Measurements from ENCODE around the gene COL8A1.

COL8A1 gene

DNA sequence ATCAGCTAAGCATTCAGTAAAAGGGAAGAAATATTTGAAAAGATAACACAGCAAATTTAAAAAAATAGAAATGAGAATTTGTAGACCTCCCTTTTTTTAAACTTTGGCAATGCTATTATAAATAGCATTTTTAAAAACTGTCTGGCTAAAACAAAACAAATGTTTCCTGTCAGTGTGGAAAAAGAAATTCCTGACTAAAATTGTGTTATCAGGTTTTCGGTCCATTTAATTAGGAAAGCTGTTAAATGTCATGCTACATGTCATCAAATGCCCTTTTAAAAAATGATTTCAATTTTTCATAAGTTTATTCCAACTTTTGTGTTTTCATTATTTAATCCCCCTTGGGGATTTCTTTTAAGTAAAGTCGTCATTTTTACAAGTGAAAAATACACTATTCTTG lies 29.6 kb downstream of the COL8A1 start:
- H3K4me1 ChIP-seq (ENCODE audit: low read length): peaks cover 10% of the 10 kb centered on the region
- H3K4me3 ChIP-seq (ENCODE audit: low read length): no peak overlapping the region
- no peak overlapping the region for H3K4me2 ChIP-seq (ENCODE audit: low read length)
- H4K20me1 ChIP-seq (ENCODE audit: insufficient read depth, low read length): no peaks in the 10 kb centered on the region
- no peaks in the 10 kb centered on the region for H3K27me3 ChIP-seq (ENCODE audit: low read depth, low read length)
- no peak overlapping the region for H2AFZ ChIP-seq (ENCODE audit: low read depth, low read length)
- H3K27ac ChIP-seq (ENCODE audit: low read length): no peak overlapping the region
- H3K36me3 ChIP-seq (replicated peaks; ENCODE audit: low read depth, low read length): no peaks in the 10 kb centered on the region
- no peak overlapping the region for H3K9ac ChIP-seq (ENCODE audit: low read length)
- H3K79me2 ChIP-seq (ENCODE audit: low read length): no peaks in the 10 kb centered on the region
- no peak for TF ChIP-seq EZH2phosphoT487 (IDR thresholded peaks at IDR 0.05; ENCODE audit: low read depth)
- TF ChIP-seq, protein P1, sequence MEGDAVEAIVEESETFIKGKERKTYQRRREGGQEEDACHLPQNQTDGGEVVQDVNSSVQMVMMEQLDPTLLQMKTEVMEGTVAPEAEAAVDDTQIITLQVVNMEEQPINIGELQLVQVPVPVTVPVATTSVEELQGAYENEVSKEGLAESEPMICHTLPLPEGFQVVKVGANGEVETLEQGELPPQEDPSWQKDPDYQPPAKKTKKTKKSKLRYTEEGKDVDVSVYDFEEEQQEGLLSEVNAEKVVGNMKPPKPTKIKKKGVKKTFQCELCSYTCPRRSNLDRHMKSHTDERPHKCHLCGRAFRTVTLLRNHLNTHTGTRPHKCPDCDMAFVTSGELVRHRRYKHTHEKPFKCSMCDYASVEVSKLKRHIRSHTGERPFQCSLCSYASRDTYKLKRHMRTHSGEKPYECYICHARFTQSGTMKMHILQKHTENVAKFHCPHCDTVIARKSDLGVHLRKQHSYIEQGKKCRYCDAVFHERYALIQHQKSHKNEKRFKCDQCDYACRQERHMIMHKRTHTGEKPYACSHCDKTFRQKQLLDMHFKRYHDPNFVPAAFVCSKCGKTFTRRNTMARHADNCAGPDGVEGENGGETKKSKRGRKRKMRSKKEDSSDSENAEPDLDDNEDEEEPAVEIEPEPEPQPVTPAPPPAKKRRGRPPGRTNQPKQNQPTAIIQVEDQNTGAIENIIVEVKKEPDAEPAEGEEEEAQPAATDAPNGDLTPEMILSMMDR (IDR thresholded peaks at IDR 0.05; ENCODE audit: low read depth, low read length): no peak
- H3K9me3 ChIP-seq (ENCODE audit: insufficient read depth, low read length): no peaks in the 10 kb centered on the region

DNA sequence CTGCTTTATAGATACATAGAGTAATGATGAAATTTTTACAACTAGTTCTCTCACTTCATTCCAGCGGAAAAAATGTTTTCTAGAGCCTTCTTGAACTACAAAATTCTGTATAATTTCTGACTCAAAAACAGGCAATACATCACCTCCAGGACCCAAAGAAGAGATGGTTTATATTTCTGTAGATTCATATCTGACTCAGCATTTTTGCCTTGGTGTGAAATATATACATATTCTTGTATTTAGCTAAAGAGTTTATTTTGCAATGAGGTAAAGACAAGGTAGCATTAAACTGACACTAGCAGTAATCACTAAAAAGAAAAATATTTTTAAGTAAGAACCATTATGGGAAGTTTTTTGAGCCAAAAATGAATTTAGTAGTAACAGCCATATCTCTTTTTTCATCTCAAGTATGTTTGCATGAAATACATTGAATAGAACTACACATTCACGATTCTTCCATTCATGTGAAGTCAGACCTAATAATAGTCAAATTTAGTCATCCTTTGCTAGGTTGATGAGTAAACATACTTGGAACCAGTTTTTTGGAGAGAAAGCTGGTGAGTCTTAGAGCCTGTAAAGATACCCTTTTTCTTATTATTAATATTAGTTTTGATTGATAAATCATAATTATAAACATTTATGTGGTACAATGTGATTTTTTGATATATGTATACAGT lies 31.6 kb downstream of the COL8A1 start:
- TF ChIP-seq, protein P1 (IDR thresholded peaks at IDR 0.05; ENCODE audit: low read depth, low read length): no peak
- TF ChIP-seq EZH2phosphoT487 (IDR thresholded peaks at IDR 0.05; ENCODE audit: low read depth): no peak
- no peak overlapping the region for H3K4me2 ChIP-seq (ENCODE audit: low read length)
- no peak overlapping the region for H3K4me3 ChIP-seq (ENCODE audit: low read length)
- H3K4me1 ChIP-seq (ENCODE audit: low read length): peaks cover 10% of the 10 kb centered on the region
- H4K20me1 ChIP-seq (ENCODE audit: insufficient read depth, low read length): no peaks in the 10 kb centered on the region
- H3K36me3 ChIP-seq (replicated peaks; ENCODE audit: low read depth, low read length): no peaks in the 10 kb centered on the region
- H3K79me2 ChIP-seq (ENCODE audit: low read length): no peaks in the 10 kb centered on the region
- no peak overlapping the region for H2AFZ ChIP-seq (ENCODE audit: low read depth, low read length)
- H3K9ac ChIP-seq (ENCODE audit: low read length): no peak overlapping the region
- no peaks in the 10 kb centered on the region for H3K27me3 ChIP-seq (ENCODE audit: low read depth, low read length)
- H3K27ac ChIP-seq (ENCODE audit: low read length): no peak overlapping the region
- no peaks in the 10 kb centered on the region for H3K9me3 ChIP-seq (ENCODE audit: insufficient read depth, low read length)

DNA sequence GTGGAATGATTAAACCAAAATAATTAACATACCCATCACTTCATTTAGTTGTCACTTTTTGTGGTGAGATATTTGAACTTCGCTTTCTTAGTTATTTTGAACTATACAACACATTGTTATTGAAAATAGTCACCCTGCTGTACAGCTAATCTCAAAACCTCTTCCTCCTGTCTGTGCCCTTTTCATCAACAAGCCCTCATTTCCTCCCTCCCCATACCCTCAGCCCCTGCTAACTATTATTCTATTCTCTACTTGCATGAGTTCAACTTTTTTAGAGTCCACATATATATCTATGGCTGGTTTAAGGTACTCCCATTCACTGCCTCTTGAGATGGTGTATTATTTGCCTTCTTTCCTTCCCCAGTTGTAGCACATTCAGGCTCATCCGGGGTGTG lies 32.2 kb downstream of the COL8A1 start:
- Histone ChIP-seq H4K20me1 (ENCODE audit: insufficient read depth, low read length) (no peaks in the 10 kb centered on the region), H3K27ac (ENCODE audit: low read length) (no peak overlapping the region), H3K4me3 (ENCODE audit: low read length) (no peak overlapping the region), H3K79me2 (ENCODE audit: low read length) (no peaks in the 10 kb centered on the region), H3K9ac (ENCODE audit: low read length) (no peak overlapping the region), H3K36me3 (replicated peaks; ENCODE audit: low read depth, low read length) (no peaks in the 10 kb centered on the region), H2AFZ (ENCODE audit: low read depth, low read length) (no peak overlapping the region), H3K27me3 (ENCODE audit: low read depth, low read length) (no peaks in the 10 kb centered on the region), H3K9me3 (ENCODE audit: insufficient read depth, low read length) (no peaks in the 10 kb centered on the region), H3K4me1 (ENCODE audit: low read length) (peaks cover 10% of the 10 kb centered on the region), H3K4me2 (ENCODE audit: low read length) (no peak overlapping the region)
- TF ChIP-seq, protein P1 (IDR thresholded peaks at IDR 0.05; ENCODE audit: low read depth, low read length): no peak
- TF ChIP-seq EZH2phosphoT487 (IDR thresholded peaks at IDR 0.05; ENCODE audit: low read depth): no peak

DNA sequence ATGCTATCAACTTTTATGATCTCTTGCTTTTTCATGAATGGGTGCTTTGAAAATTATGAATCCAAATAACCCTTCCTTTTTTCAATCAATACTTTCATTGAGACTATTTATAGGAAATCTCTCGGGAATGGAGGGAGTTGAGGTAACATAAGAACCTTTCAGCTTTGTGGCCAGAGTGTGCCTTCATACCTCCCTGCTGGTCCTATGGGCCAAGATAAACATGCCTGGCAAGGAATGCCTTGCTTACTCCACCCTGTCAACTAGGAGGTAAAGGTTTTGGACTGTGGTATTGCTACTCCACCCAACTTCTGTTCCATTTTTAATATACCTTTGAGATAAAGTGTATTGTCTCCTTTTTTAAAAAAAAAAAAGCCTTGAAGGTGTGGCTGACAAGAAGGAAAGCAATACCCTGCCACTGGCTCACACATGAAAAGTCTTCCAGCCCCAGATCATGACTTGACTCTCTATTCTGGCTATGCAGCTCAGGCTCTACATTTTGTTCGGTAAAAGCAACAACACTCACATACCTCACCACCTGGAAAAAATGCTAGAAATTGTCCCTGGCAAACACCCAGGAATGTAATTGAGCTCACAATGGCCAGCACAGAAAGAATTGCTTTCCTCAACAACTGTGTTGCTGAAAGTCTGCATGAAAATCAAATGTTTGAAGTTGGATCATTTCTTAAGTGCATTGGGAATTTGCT lies 35.8 kb downstream of the COL8A1 start:
- H3K27ac ChIP-seq (ENCODE audit: low read length): no peak overlapping the region
- no peaks in the 10 kb centered on the region for H3K79me2 ChIP-seq (ENCODE audit: low read length)
- no peaks in the 10 kb centered on the region for H3K4me1 ChIP-seq (ENCODE audit: low read length)
- no peak overlapping the region for H3K4me2 ChIP-seq (ENCODE audit: low read length)
- TF ChIP-seq EZH2phosphoT487 (IDR thresholded peaks at IDR 0.05; ENCODE audit: low read depth): no peak
- TF ChIP-seq, protein P1 (IDR thresholded peaks at IDR 0.05; ENCODE audit: low read depth, low read length): no peak
- H3K9ac ChIP-seq (ENCODE audit: low read length): no peak overlapping the region
- no peaks in the 10 kb centered on the region for H4K20me1 ChIP-seq (ENCODE audit: insufficient read depth, low read length)
- no peaks in the 10 kb centered on the region for H3K36me3 ChIP-seq (replicated peaks; ENCODE audit: low read depth, low read length)
- no peaks in the 10 kb centered on the region for H3K27me3 ChIP-seq (ENCODE audit: low read depth, low read length)
- no peaks in the 10 kb centered on the region for H3K9me3 ChIP-seq (ENCODE audit: insufficient read depth, low read length)
- H3K4me3 ChIP-seq (ENCODE audit: low read length): no peak overlapping the region
- H2AFZ ChIP-seq (ENCODE audit: low read depth, low read length): no peak overlapping the region
